DMS114 treated with DMSO at 0.1 percent for 48 hours (cell line): ENCODE measurements around the gene IQCC.
"Not testable (repeated sequence)": the region's sequence is repeated elsewhere in the genome, so short reads cannot be mapped to it uniquely, and the experiment has no call there.

Experiments used
- DNase-seq: peaks from one replicate; lab custom pipeline; 2025; ENCODE audit not compliant: unreplicated experiment; lab: John Stamatoyannopoulos, UW

IQCC gene

DNA sequence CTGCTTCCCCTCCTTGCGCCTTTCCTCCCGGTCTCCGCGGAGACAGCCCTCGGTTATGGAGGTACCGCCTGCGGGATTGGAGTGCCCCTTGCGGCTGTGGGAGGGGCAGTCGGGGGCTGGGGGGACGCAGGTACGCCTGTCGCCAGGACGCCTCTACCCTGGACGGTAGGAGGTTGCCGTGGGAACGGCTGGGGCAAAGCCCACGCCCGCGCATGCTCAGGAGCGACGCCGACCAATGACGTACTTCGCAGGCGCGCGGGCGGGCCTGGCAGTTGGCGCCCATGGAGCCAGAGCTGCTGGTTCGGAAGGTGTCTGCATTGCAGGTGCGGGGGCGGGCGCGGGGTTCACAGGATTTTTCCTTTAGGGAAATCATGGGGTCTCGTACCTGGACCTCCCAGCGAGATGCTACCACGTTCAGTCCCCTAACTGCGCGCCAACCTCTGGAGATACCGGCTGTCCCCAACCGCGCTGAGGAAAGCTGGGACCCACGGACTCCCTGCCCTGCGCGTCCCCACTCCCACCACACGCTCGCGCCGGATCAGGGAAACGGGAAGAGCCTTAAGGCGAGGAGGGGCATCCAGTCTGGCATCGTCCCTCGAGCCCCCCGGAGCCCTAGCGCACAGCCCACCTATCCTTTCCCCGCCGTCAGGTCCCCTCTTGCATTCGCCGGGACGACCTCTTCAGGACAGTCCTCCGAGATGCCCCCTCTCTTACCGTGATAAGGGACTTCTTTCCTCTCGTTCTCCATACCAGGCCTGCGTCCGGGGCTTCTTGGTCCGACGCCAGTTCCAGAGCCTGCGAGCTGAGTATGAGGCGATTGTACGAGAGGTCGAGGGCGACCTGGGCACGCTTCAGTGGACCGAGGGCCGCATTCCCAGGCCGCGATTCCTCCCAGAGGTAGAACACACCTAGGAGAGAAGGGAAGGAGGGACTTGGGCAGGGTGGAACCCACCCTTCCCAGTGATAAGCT is at the start of gene IQCC:
Gene IQCC (plus strand): TSS at position 271 of the 970 bp plus-strand sequence. CDS start 11 bp downstream, at position 282.
- peak; percentile 59 for DNase-seq

- DNase-seq, result no peak
Measured at GRCh38 chr1:32159189-32159588, 46.3 kb upstream of the IQCC start.

- DNase-seq, result no peak
Measured at GRCh38 chr1:32163405-32163804, 42.1 kb upstream of the IQCC start.

DNA sequence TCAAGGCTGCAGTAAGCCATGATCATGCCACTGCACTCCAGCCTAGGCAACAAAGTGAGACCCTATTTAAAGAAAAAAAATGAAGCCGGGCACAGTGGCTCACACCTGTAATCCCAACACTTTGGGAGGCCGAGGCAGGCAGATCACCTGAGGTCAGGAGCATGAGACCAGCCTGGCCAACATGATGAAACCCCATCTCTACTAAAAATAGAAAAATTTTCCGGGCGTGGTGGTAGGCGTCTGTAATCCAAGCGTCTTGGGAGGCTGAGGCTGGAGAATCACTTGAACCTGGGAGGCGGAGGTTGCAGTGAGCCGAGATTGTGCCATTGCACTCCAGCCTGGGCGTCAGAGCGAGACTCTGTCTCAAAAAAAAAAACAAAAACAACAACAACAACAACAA is 39.8 kb upstream of the IQCC start:
- DNase-seq, result not testable (repeated sequence)

GRCh38 chr1:32170991-32171390 is 34.5 kb upstream of the IQCC start:
- no peak for DNase-seq

DNA sequence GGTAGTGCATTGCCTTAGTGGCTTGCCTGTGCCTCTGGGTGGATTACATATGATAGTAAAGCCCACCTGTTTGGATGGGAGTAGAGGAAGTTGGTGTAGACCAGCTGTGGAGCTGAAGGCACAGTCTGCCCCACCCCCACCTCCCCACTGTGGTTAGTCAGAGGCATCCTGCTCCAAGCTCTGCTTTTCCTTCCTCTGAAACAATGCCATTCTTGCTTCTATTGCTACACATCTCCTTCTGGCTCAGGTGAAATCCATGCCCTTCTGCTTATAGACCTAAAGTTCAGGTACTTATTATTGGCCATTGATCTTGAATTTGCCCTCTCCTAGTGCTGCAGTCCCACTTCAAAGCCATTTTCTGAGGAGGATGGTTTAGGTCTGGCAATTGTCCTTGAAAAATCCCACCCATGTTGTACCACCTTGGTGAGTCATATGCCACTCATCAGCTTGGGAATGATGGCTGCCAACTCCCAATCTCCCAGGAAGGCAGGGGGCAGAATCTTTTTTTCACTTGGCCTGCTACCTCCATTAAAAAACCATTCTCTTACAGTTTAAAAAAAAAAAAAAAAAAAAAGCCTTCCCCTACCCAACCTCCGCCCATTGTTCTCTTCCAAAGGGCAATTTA is 32.7 kb upstream of the IQCC start:
- DNase-seq, result no peak

DNA sequence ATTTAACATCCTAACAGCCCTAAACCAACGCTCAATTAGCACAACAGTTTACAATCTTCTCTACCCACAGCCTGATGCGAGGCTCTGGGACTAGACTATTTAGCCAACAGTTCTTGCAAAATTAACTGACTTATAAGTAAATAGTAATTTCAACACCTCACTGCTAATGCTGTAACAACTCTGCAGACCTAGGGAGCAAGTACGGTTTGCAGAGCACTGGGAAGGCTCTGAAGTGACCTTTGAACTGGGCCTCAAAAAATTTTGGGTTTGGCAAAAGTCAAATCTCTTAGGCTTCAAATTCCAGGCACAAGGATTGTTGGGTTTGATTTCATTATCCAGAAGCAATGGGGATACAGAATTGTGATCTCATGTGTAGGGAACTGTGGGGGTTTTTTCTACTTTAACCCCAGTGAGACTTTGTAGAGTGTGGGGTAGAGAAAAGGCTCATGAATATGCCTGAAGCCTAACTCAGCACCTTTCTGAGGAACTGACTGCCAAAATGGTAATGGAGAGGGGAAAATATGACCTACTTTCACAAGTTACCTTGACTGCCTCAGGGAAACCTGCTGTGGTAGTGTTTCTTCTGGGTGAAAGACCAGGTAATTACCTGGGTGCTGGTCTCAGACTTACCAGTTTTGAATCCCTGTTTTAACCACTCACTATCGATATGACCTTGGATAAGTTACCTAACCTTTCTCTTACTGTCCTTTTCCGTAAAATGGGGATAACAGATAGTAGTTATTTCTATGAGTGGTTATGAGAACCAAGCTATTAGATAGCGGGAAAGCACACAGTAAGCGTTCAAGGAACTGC is 26.9 kb upstream of the IQCC start:
- DNase-seq, result no peak

DNA sequence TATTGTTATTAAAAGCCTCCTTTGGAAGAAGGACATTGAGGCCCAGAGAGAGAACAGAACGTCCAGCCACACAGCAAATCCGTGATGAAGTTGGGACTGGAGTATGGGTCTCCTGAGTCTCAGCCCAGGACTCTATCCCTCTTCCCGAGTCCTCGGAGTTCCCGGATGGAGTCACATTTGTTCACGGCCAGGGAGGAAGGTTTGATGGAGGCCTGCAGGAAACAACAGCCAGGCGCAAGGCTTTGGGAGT is 26.4 kb upstream of the IQCC start:
- no peak for DNase-seq

DNA sequence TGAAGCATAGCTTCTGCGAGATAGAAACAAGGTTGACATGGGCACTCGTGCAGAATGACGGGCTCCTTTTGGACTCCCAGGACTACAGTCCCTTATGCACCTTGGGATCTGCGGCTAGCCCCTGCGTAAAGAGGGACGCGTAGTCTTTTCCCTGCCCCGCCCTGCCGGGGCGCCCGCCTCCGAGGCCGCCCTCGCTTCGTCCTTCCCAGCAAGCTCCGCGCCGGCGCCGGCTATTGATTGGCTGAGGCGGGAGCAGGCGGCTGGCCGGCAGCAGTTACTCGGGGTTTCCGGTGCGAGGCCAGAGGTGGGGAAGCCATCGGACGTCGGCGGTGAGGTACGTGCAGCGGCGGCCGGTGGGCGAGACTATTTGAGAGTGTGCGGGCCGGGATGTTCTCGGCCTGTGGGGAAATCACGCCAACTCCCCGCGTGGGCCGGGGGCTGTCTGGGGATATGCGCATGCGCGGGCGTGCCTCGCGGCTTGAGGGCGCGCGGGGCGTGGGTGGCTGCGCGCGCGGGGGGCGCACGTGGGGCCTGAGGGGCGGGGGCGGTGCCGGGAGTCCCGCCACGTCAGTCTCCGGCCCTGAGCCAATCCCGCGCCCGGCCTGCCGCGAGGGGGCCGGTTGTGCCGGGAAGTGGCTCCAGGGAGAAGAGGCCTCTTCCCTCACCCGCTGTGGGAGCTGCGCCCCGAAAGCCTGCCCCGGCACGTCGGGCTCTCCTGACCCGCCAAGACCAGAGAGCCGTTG is 25.9 kb upstream of the IQCC start, which contains the start of gene TXLNA:
Gene TXLNA (plus strand): TSS at position 233 of the 743 bp plus-strand sequence. CDS start 671 bp downstream, outside the sequence.
- DNase-seq, result peak; percentile 89

GRCh38 chr1:32180186-32181060 is 25.0 kb upstream of the IQCC start:
- no peak for DNase-seq

DNA sequence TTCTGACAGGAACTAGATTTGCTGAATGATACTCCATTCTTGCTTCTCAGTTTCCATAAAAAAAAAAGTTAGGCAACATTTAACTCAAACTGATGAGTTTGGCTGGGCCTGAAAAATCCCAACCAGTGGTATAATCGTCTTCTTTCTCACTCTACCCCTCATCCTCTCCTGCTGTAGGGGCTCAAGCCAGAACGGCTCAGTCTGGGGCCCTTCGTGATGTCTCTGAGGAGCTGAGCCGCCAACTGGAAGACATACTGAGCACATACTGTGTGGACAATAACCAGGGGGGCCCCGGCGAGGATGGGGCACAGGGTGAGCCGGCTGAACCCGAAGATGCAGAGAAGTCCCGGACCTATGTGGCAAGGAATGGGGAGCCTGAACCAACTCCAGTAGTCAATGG is 24.4 kb upstream of the IQCC start:
- DNase-seq, result no peak

DNA sequence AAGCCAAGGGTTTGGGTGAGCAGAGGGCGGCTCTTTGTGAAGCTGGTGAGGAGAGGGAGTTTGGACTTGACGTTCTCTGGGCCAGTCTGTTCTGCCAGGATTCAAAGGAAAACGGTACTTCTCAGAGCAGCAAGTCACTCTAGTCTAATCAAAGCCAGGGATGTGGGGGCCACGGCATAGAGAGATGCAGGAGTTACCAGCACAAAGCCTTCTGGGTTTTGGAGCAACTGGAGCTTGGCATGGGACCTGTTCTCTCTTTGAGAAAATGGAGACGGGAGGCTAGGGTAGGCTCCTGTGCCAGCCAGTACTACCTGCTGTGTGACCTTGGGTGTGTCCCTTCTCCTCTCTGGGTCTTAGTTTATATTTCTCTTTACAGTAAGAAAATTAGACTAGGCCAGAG is 23.9 kb upstream of the IQCC start:
- DNase-seq, result no peak

DNA sequence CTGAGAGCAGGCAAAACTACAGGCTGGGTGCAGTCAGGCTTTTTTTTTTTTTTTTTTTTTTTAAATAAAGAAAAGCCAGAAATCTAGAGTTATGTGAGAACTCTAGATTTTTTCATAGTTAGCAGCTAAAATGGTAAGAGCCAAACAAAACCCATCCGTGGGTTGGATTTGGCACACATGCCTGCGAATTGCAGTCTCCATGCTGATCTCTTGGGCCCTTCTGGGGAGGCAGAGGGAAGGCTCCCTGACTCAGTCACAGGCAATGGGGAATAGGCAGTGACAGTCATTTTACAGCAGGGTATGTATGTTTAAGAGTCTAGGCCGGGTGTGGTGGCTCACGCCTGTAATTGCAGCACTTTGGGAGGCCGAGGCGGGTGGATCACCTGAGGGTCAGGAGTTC is 23.4 kb upstream of the IQCC start:
- no peak for DNase-seq

- DNase-seq, result no peak
Measured at GRCh38 chr1:32184650-32185049, 20.8 kb upstream of the IQCC start.

DNA sequence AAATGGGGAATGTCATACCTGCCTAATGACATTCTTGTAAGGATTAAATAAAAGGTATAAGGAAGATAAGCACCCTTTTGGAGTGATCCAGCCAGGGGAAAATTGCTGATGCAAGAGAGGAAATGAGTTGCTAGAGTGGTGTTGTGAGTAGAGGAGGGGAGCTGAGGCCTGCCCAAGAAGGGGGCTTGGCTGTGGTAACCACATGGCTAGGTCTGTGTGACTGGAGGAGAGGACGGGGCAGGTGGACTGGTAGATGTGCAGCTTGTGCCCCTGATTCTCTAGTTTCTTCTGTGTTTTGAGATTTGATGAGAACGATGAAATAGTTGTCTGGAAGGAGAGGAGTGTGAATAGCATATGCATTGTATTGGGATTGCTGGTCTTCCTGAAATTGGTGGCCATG is 19.4 kb upstream of the IQCC start:
- no peak for DNase-seq

GRCh38 chr1:32186491-32186890 is 19.0 kb upstream of the IQCC start:
- DNase-seq, result no peak

DNA sequence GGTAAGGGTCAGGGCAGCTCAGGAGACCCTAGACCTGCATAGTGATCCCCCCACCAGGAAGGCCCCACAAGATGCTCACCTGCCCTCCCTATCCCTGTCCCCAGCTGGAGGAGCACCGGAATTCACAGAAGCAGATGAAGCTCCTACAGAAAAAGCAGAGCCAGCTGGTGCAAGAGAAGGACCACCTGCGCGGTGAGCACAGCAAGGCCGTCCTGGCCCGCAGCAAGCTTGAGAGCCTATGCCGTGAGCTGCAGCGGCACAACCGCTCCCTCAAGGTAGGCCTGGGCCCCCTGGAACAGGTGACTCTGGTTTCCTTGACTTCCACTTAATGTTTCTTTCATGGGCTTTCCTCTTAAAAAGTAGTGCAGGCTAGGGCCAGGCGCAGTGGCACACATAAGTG is 17.6 kb upstream of the IQCC start:
- DNase-seq, result no peak

- no peak for DNase-seq
Measured at GRCh38 chr1:32192220-32192948, 13.1 kb upstream of the IQCC start.

- no peak for DNase-seq
Measured at GRCh38 chr1:32194984-32195383, 10.5 kb upstream of the IQCC start.
